GM23338 (cell line): ENCODE results near the gene JAZF1.

Experiments
- CREB1 ChIP-seq: fragments of 250-450 bp; sonication (Bioruptor Pico); IDR thresholded peaks from 2 replicates; pipeline ENCODE4 v1.5.0; 2020; ENCODE audit warnings: low read depth, mild to moderate bottlenecking, moderate library complexity
- CTCF ChIP-seq, 2 experiments: fragments of 200-600 bp in 1 of 2; sonication (generic) in 1 of 2; conservative IDR thresholded peaks; 2 replicates each; pipeline versions ENCODE4 v1.5.1 to v1.6.1; 2016 to 2017; ENCODE audit warnings: antibody characterized with exemption in 2 of 2, low read depth in 2 of 2, mild to moderate bottlenecking in 2 of 2, moderate library complexity in 1 of 2
- ETS1 ChIP-seq: IDR thresholded peaks from 2 replicates; pipeline ENCODE4 v1.6.1; 2016; ENCODE audit warnings: antibody characterized with exemption
- EZH2 ChIP-seq: fragments of 200-600 bp; sonication (generic); IDR thresholded peaks from one replicate; pipeline ENCODE4 v1.8.0; 2017; ENCODE audit warnings: antibody characterized with exemption, mild to moderate bottlenecking, low read depth; ENCODE audit not compliant: unreplicated experiment
- EZH2phosphoT487 ChIP-seq: fragments of 200-600 bp; sonication (generic); IDR thresholded peaks from one replicate; pipeline ENCODE4 v1.8.1; 2018; ENCODE audit warnings: antibody characterized with exemption; ENCODE audit not compliant: unreplicated experiment
- JUNB ChIP-seq: IDR thresholded peaks from one replicate; pipeline ENCODE4 v1.6.1; 2016; ENCODE audit warnings: antibody characterized with exemption; ENCODE audit not compliant: unreplicated experiment
- NANOG ChIP-seq: IDR thresholded peaks from 2 replicates; pipeline ENCODE4 v1.6.1; 2016; ENCODE audit warnings: antibody characterized with exemption, borderline replicate concordance
- POLR2AphosphoS5 ChIP-seq: IDR thresholded peaks from 2 replicates; pipeline ENCODE4 v1.6.1; 2016; ENCODE audit warnings: antibody characterized with exemption, low read depth
- REST ChIP-seq: IDR thresholded peaks from one replicate; pipeline ENCODE4 v1.6.1; 2018; ENCODE audit warnings: antibody characterized with exemption; ENCODE audit not compliant: unreplicated experiment

- no peak for TF ChIP-seq CTCF (conservative IDR thresholded peaks at IDR 0.05; ENCODE audit: low read depth in 2 of 2)
- TF ChIP-seq REST: no peak
- no peak for TF ChIP-seq CREB1 (CRISPR knock-in tag)
- no peak for TF ChIP-seq EZH2phosphoT487
- TF ChIP-seq ETS1: no peak
- TF ChIP-seq EZH2: no peak
- TF ChIP-seq POLR2AphosphoS5: no peak
- TF ChIP-seq JUNB: no peak
- no peak for TF ChIP-seq NANOG
These were observed 4.4 kb downstream of the JAZF1 start for GRCh38 chr7:28176174-28176573.
